Stimulated activated CD4-positive, alpha-beta T cell treated with anti-CD3 and anti-CD28 coated beads, TNF-alpha, amount 100 ng/mL, for 48 hours (primary cell): ENCODE data around the gene CNTNAP2.

ENCODE experiments used
- DNase-seq, 3 donors: peaks; one replicate each; pipeline ENCODE4 v3.0.0-alpha.2; 2020; ENCODE audit warnings: low read depth in 3 of 3

The CNTNAP2 gene

GRCh38 chr7:147915781-147916180 lies 1799.2 kb downstream of the CNTNAP2 start:
- no peak for DNase-seq

GRCh38 chr7:147916573-147916972 lies 1800.0 kb downstream of the CNTNAP2 start:
- no peak for DNase-seq

- DNase-seq, result no peak
Observed at GRCh38 chr7:147923841-147924240, 1807.2 kb downstream of the CNTNAP2 start.

GRCh38 chr7:147937428-147937827 lies 1820.8 kb downstream of the CNTNAP2 start:
- no peak for DNase-seq

GRCh38 chr7:147941381-147941780 lies 1824.8 kb downstream of the CNTNAP2 start:
- DNase-seq, result no peak

GRCh38 chr7:147944321-147944720 lies 1827.7 kb downstream of the CNTNAP2 start:
- DNase-seq, result no peak

GRCh38 chr7:147952918-147953317 lies 1836.3 kb downstream of the CNTNAP2 start:
- DNase-seq, result no peak

- no peak for DNase-seq
Observed at GRCh38 chr7:147968046-147968610, 1851.5 kb downstream of the CNTNAP2 start.

- no peak for DNase-seq
Observed at GRCh38 chr7:147971606-147972110, 1855.1 kb downstream of the CNTNAP2 start.

GRCh38 chr7:147978201-147978600 lies 1861.6 kb downstream of the CNTNAP2 start:
- DNase-seq, result no peak

GRCh38 chr7:147978651-147979050 lies 1862.0 kb downstream of the CNTNAP2 start:
- DNase-seq, result no peak

- no peak for DNase-seq
Observed at GRCh38 chr7:147980826-147981813, 1864.5 kb downstream of the CNTNAP2 start.

- DNase-seq, result no peak
Observed at GRCh38 chr7:147982307-147982706, 1865.7 kb downstream of the CNTNAP2 start.

GRCh38 chr7:147984265-147984664 lies 1867.7 kb downstream of the CNTNAP2 start:
- DNase-seq, result no peak

GRCh38 chr7:147990079-147990478 lies 1873.5 kb downstream of the CNTNAP2 start:
- DNase-seq, result no peak

GRCh38 chr7:147990942-147991341 lies 1874.3 kb downstream of the CNTNAP2 start:
- DNase-seq, result no peak

- DNase-seq, result no peak
Observed at GRCh38 chr7:147992698-147993097, 1876.1 kb downstream of the CNTNAP2 start.

GRCh38 chr7:147997636-147998035 lies 1881.0 kb downstream of the CNTNAP2 start:
- no peak for DNase-seq

GRCh38 chr7:147999962-148000361 lies 1883.4 kb downstream of the CNTNAP2 start:
- no peak for DNase-seq

GRCh38 chr7:148011753-148012152 lies 1895.2 kb downstream of the CNTNAP2 start:
- DNase-seq, result no peak

GRCh38 chr7:148014001-148014400 lies 1897.4 kb downstream of the CNTNAP2 start:
- no peak for DNase-seq

- no peak for DNase-seq
Observed at GRCh38 chr7:148014541-148014940, 1897.9 kb downstream of the CNTNAP2 start.

GRCh38 chr7:148017126-148017525 lies 1900.5 kb downstream of the CNTNAP2 start:
- DNase-seq, result no peak
